Neuronal stem cell (in vitro differentiated cells): ENCODE data around the gene OOSP1. TPM values are rescaled to one million over a fixed set of nuclear protein-coding genes. Genes with fewer than 3 reads are reported as not detected.

Experiments
- DNase-seq: peaks from one replicate; pipeline ENCODE4 v3.0.0-alpha.2; 2013; ENCODE audit warnings: low spot score
- H2AFZ ChIP-seq: one replicate; pipeline ENCODE4 v1.6.1; 2013; ENCODE audit warnings: mild to moderate bottlenecking, low read length, inconsistent platforms
- H2AK5ac ChIP-seq: 2 replicates; pipeline ENCODE4 v1.6.1; 2013; ENCODE audit warnings: low read depth, mild to moderate bottlenecking, inconsistent platforms, low read length, moderate library complexity, mixed read lengths
- H2BK120ac ChIP-seq: 2 replicates; pipeline ENCODE4 v1.6.1; 2013; ENCODE audit warnings: low read depth, mild to moderate bottlenecking, inconsistent platforms, low read length, moderate library complexity, mixed read lengths
- H2BK12ac ChIP-seq: one replicate; pipeline ENCODE4 v1.6.1; 2013; ENCODE audit warnings: low read length, inconsistent platforms
- H2BK15ac ChIP-seq: 2 replicates; pipeline ENCODE4 v1.6.1; 2013; ENCODE audit warnings: mild to moderate bottlenecking, low read length, inconsistent platforms, mixed read lengths
- H2BK5ac ChIP-seq: one replicate; pipeline ENCODE4 v1.6.1; 2013; ENCODE audit warnings: inconsistent platforms, mild to moderate bottlenecking, low read length, moderate library complexity
- H3K14ac ChIP-seq: one replicate; pipeline ENCODE4 v1.6.1; 2013; ENCODE audit warnings: low read length, inconsistent platforms
- H3K18ac ChIP-seq: 2 replicates; pipeline ENCODE4 v1.6.1; 2013; ENCODE audit warnings: low read length, inconsistent platforms
- H3K23ac ChIP-seq: 2 replicates; pipeline ENCODE4 v1.6.1; 2013; ENCODE audit warnings: low read depth, mild to moderate bottlenecking, mixed read lengths, low read length, inconsistent platforms; ENCODE audit not compliant: poor library complexity
- H3K27ac ChIP-seq: replicated peaks from 3 replicates; pipeline ENCODE4 v1.5.1; 2013; ENCODE audit warnings: low read length, inconsistent platforms
- H3K27me3 ChIP-seq, 3 experiments: 2 replicates each; pipeline ENCODE4 v1.6.1; 2013; ENCODE audit warnings: low read length in 3 of 3, mild to moderate bottlenecking in 2 of 3, inconsistent platforms in 1 of 3, low read depth in 1 of 3, mixed read lengths in 1 of 3, moderate library complexity in 1 of 3; ENCODE audit not compliant: control insufficient read depth in 3 of 3, insufficient read depth in 3 of 3
- H3K36me3 ChIP-seq, 2 donors: replicated peaks in 1 of 2; 2 replicates each; pipeline ENCODE4 v1.6.1; 2013; ENCODE audit warnings: low read length in 2 of 2; ENCODE audit not compliant: control insufficient read depth in 2 of 2, insufficient read depth in 2 of 2
- H3K4ac ChIP-seq: 2 replicates; pipeline ENCODE4 v1.6.1; 2013; ENCODE audit warnings: inconsistent platforms, mild to moderate bottlenecking, low read length, moderate library complexity
- H3K4me1 ChIP-seq, 2 donors: 1 replicate in 1 of 2; 2 replicates in 1 of 2; pipeline ENCODE4 v1.6.1; 2013; ENCODE audit warnings: low read length in 2 of 2, low read depth in 1 of 2; ENCODE audit not compliant: control insufficient read depth in 2 of 2, insufficient read depth in 1 of 2
- H3K4me2 ChIP-seq: one replicate; pipeline ENCODE4 v1.6.1; 2013; ENCODE audit warnings: mild to moderate bottlenecking, low read length, inconsistent platforms; ENCODE audit not compliant: insufficient read depth, poor library complexity, severe bottlenecking
- H3K4me3 ChIP-seq, 2 donors: 2 replicates each; pipeline ENCODE4 v1.5.1; 2013; ENCODE audit warnings: low read length in 2 of 2, mild to moderate bottlenecking in 2 of 2, inconsistent platforms in 1 of 2, moderate library complexity in 1 of 2
- H3K79me1 ChIP-seq: one replicate; pipeline ENCODE4 v1.6.1; 2013; ENCODE audit warnings: low read depth, mild to moderate bottlenecking, inconsistent platforms, low read length, moderate library complexity
- H3K9ac ChIP-seq: one replicate; pipeline ENCODE4 v1.6.1; 2013; ENCODE audit warnings: mild to moderate bottlenecking, low read depth, low read length, inconsistent platforms; ENCODE audit not compliant: poor library complexity
- H3K9me3 ChIP-seq, 2 donors: replicated peaks in 1 of 2; 2 replicates each; pipeline versions ENCODE3 to v1.6.1; 2013; ENCODE audit warnings: low read length in 2 of 2, mild to moderate bottlenecking in 2 of 2, inconsistent platforms in 1 of 2, low read depth in 1 of 2, mixed read lengths in 1 of 2, moderate library complexity in 1 of 2; ENCODE audit not compliant: control insufficient read depth in 2 of 2, insufficient read depth in 1 of 2
- H4K8ac ChIP-seq: one replicate; pipeline ENCODE4 v1.6.1; 2013; ENCODE audit warnings: low read depth, mild to moderate bottlenecking, inconsistent platforms, low read length, moderate library complexity
- H4K91ac ChIP-seq: one replicate; pipeline ENCODE4 v1.6.1; 2013; ENCODE audit warnings: low read length, low read depth, mild to moderate bottlenecking, inconsistent platforms; ENCODE audit not compliant: poor library complexity
- WGBS, 2 donors: extraction: QIAGEN DNeasy Blood & Tissue Kit; methylation state at CpG; one replicate each; pipeline ENCODE4 v1.1.7; 2013; ENCODE audit warnings: missing lambda C conversion rate in 2 of 2, mixed read lengths in 1 of 2; ENCODE audit not compliant: insufficient read length in 2 of 2, insufficient replicate concordance in 1 of 2; ENCODE audit errors: extremely low coverage in 2 of 2; 5-methylcytosine and 5-hydroxymethylcytosine counted together
- polyA plus RNA-seq, 2 experiments: library from polyadenylated mRNA; stranded (reverse); fragments of 200-250 nt; gene quantifications; one replicate each; pipeline ENCODE4 v1.2.3, GENCODE V29; 2013

OOSP1 gene, protein sequence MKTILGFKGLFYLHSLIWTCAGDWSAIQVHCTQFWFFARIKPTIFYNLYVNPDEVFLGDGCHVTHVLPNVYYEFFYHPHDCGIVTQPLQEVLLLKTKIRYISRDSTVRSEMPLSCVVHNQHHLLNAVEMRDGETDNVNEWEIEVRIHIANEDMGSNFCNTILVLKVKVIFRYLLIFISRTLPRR
- 0.06 TPM for polyA plus RNA-seq (2013, experiment 1 of 2)
- not detected for polyA plus RNA-seq (2013, experiment 2 of 2)

DNA sequence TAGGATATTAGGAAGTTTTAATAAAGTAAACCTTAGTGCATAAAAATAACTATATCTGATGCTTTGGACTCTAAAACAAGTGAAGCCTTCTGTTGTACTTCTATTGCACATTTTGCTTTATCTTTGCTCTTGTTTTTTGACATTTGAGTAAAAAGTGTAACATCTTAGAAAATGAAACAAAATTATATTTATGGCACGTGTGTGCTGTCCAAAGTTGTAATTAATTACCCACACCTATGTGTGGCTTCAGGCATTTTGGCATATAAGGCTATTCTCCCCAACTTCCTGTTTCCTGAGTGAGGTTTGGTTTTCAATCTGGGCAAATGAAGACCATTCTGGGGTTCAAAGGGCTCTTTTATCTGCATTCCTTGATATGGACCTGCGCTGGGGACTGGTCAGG, at the start of gene OOSP1:
Gene OOSP1 (plus strand): TSS at position 301 of the 400 bp plus-strand sequence. CDS start 23 bp downstream, at position 324.
- no peak within 1 kb of the TSS for H3K18ac ChIP-seq
- no peak within 1 kb of the TSS for H3K23ac ChIP-seq
- H3K4ac ChIP-seq, result no peak within 1 kb of the TSS
- H3K9ac ChIP-seq, result no peak within 1 kb of the TSS
- WGBS, 2 donors, result no CpG with 5 or more reads among the region's 2 CpGs
- H2AK5ac ChIP-seq, result no peak within 1 kb of the TSS
- H3K4me1 ChIP-seq, result no peaks in the 10 kb centered on the region
- no peaks in the 10 kb centered on the region for H3K79me1 ChIP-seq
- no peak within 1 kb of the TSS for H3K4me3 ChIP-seq
- H3K4me2 ChIP-seq, result no peak within 1 kb of the TSS
- H2BK12ac ChIP-seq, result no peak within 1 kb of the TSS
- H4K91ac ChIP-seq, result no peak within 1 kb of the TSS
- H2BK5ac ChIP-seq, result no peak within 1 kb of the TSS
- H2AFZ ChIP-seq, result no peak within 1 kb of the TSS
- H3K9me3 ChIP-seq, result no peaks in the 10 kb centered on the region
- H3K36me3 ChIP-seq, result no peaks in the 10 kb centered on the region
- no peak within 1 kb of the TSS for H3K14ac ChIP-seq
- no peak within 1 kb of the TSS for H4K8ac ChIP-seq
- no peak within 1 kb of the TSS for H3K27ac ChIP-seq
- no peak within 1 kb of the TSS for H2BK15ac ChIP-seq
- H2BK120ac ChIP-seq, result no peak within 1 kb of the TSS
- DNase-seq, result no peak
- no peaks in the 10 kb centered on the region for H3K27me3 ChIP-seq

DNA sequence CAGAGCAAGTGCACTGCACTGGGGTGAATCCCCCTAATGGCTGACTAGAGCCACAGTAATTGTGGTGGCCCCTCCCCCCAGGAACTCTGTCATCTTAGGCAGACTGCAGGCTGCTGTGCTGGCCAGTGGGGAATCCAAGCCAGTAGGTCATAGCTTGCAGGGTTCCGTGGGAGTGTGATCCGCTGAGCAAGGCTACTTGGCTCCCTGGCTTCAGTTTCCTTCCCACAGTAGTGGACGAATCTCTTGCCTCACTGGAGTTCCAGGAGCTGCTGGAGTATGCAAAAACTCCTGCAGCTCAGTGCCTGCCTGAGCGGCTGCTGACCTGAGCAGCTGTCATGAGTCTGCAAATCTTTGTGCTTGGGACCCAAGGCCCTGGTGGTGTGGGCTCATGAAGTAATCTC, 46.5 kb upstream of the OOSP1 start:
- Histone ChIP-seq H3K27ac (no peak overlapping the region), H3K4ac (no peak overlapping the region), H3K4me1 (peaks cover 0 to 7% of the 10 kb centered on the region in 2 donors), H4K91ac (no peak overlapping the region), H3K36me3 (no peaks in the 10 kb centered on the region), H2AK5ac (no peak overlapping the region), H2BK5ac (no peak overlapping the region), H3K14ac (no peak overlapping the region), H3K4me3 (no peak overlapping the region), H3K9ac (peak overlapping the region; percentile 45), H4K8ac (no peak overlapping the region), H3K27me3 (no peaks in the 10 kb centered on the region), H3K9me3 (peaks cover 0 to 2% of the 10 kb centered on the region in 2 donors), H3K79me1 (no peaks in the 10 kb centered on the region), H3K18ac (peak overlapping the region; percentile 88), H3K4me2 (no peak overlapping the region), H2BK12ac (no peak overlapping the region), H2BK120ac (no peak overlapping the region), H3K23ac (peak overlapping the region; percentile 5), H2AFZ (peak overlapping the region; percentile 9), H2BK15ac (no peak overlapping the region)
- DNase-seq, result peak; percentile 15
- no CpG with 5 or more reads among the region's 4 CpGs for WGBS, 2 donors

DNA sequence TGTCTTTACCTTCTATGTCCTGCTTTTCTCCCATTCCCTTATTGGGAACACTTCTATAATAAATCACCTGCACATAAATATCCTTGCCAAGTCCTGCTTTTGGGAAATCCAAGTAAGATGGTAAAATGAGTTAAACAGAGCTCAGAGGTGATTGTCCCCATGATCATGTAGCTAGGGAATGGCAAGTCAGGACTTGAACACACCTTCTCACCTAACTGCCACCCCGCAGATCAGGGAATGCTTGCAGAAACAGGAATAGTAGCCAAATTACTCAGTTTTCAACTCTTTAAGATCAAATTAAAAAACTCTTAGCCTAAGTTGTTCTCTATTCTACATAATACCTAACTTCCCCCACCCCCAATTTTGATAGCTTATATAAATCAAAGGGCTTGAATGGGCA, 43.6 kb upstream of the OOSP1 start:
- no peak for DNase-seq
- Histone ChIP-seq H2BK15ac (no peak overlapping the region), H3K9ac (no peak overlapping the region), H3K4me1 (peaks cover 0 to 7% of the 10 kb centered on the region in 2 donors), H2AFZ (no peak overlapping the region), H4K8ac (no peak overlapping the region), H3K4me2 (no peak overlapping the region), H3K27me3 (no peaks in the 10 kb centered on the region), H2AK5ac (no peak overlapping the region), H3K4ac (no peak overlapping the region), H3K4me3 (no peak overlapping the region), H2BK120ac (no peak overlapping the region), H3K36me3 (no peaks in the 10 kb centered on the region), H3K27ac (no peak overlapping the region), H3K9me3 (peaks cover 0 to 2% of the 10 kb centered on the region in 2 donors), H4K91ac (no peak overlapping the region), H2BK12ac (no peak overlapping the region), H3K23ac (no peak overlapping the region), H3K14ac (no peak overlapping the region), H3K79me1 (no peaks in the 10 kb centered on the region), H3K18ac (no peak overlapping the region), H2BK5ac (no peak overlapping the region)
- no CpG with 5 or more reads among the region's 1 CpG for WGBS, 2 donors

DNA sequence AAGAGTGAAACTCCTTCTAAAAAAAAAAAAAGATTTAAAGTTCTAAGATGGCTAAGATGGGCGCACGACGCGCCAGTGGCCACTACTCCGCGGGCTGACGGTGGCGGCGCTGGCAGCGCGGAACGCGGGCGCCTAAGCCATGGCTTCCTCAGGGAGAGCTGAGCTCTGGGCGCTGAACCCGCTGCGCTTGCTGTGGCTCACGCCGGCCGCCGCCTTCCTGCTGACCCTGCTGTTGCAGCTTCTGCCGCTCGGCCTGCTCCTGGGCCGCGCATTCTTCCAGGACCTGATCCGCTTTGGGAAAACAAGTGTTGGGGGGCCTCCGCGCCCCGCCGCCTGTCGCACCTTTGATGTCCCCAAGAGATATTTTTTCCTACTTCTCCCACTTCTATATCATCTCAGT, 40.2 kb upstream of the OOSP1 start:
- Histone ChIP-seq H3K79me1 (no peaks in the 10 kb centered on the region), H3K4ac (no peak overlapping the region), H3K4me3 (no peak overlapping the region), H3K4me1 (no peaks in the 10 kb centered on the region), H4K8ac (no peak overlapping the region), H3K4me2 (no peak overlapping the region), H3K36me3 (no peaks in the 10 kb centered on the region), H2BK5ac (no peak overlapping the region), H3K27ac (no peak overlapping the region), H2BK12ac (no peak overlapping the region), H3K14ac (no peak overlapping the region), H2AK5ac (no peak overlapping the region), H2BK15ac (no peak overlapping the region), H4K91ac (no peak overlapping the region), H2AFZ (no peak overlapping the region), H3K9me3 (no peaks in the 10 kb centered on the region), H3K23ac (no peak overlapping the region), H3K18ac (no peak overlapping the region), H3K27me3 (no peaks in the 10 kb centered on the region), H3K9ac (no peak overlapping the region), H2BK120ac (no peak overlapping the region)
- WGBS, 2 donors, result no CpG with 5 or more reads among the region's 31 CpGs
- no peak for DNase-seq
